GM19023 (cell line): ENCODE data around the gene TANK.
"Not testable (repeated sequence)": the region's sequence is repeated elsewhere in the genome, so short reads cannot be mapped to it uniquely, and the experiment has no call there.

Source experiments
- ATAC-seq: cut with Tn5 transposase; IDR thresholded peaks from one replicate; pipeline ENCODE4 v1.9.1; 2021; ENCODE audit warnings: mild to moderate bottlenecking, moderate library complexity; ENCODE audit not compliant: unreplicated experiment

TANK gene

DNA sequence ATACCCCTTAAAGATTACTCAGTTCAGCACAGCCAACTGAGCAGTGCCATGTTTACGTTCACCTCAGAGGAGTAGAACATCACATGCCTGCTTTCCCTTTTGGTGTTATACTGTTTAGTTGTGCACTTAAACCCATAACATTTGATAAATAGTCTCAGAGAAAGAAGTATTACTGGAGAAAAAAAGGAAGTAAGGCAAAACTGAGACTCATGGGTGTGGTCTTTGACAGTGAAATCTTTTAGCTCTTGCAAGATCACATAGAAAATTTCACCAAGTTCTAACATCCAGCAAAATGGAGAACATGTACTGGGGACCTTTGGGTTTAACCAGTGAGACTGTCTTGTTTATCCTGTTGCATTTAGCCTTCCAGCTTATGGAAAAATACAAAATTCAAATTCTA is 5.6 kb downstream of the TANK start:
- no peak for ATAC-seq

DNA sequence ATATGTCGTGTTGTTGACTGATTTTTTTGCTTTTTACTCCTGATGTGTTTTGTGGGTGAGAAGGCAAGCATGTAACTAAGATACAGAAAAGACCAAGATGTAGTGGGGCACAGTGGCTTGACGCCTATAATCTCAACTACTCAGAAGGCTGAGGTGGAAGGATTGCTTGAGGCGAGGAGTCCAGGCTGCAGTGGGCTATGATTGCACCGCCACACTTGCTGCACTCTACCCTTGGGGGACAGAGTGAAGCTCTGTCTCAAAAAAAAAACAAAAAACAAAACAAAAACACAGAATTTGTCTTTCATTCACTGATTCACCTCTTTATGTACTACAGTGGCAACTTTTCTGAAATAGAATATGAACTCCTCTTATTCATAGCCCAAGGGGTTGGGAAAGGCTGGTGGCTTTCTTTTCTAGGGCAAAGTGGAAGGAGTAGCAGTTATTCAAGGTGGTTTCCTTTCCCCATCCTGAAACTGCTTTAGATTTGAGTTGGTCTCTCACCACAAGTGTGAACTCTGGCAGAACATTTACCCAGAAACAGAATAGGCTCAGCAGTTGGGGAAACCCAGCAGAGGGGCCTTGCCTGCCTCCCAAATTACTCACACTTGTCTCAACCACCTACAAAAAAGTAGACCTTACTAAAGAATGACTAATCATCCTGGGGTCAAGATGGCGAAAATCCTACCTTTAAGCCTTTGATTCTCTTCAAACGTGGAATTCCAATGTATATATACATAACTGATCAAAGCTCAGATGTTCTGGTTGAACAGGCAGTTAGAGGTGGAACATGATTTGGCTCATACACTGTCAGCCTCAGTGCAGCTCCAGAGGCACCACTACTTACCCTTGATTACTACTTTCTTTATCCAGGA is 6.5 kb downstream of the TANK start:
- ATAC-seq, result peak; percentile 86

- no peak for ATAC-seq
These were observed 9.1 kb downstream of the TANK start for GRCh38 chr2:161169335-161169734.

DNA sequence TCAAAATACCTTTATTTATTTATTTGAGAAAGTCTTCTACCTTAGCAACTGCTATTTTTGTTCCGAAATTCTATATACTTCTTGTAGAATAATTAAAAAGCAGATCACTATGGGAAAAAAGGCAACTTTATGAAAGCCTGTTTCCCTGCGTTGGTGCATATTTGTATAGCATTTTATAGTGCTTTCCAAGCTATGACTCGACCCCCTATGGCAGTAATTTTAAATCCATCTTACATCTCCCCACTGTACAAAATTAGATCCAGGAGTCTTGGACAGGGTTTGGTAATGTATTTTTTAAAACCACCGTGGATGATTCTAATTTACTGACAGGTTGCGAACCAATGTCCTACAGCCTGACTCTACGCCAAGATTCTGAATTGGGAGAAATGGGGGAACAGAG is 10.1 kb downstream of the TANK start:
- no peak for ATAC-seq

GRCh38 chr2:161170958-161171932 is 11.0 kb downstream of the TANK start:
- ATAC-seq, result no peak

- ATAC-seq, result peak; percentile 77
These were observed 12.8 kb downstream of the TANK start for GRCh38 chr2:161172901-161173540.

DNA sequence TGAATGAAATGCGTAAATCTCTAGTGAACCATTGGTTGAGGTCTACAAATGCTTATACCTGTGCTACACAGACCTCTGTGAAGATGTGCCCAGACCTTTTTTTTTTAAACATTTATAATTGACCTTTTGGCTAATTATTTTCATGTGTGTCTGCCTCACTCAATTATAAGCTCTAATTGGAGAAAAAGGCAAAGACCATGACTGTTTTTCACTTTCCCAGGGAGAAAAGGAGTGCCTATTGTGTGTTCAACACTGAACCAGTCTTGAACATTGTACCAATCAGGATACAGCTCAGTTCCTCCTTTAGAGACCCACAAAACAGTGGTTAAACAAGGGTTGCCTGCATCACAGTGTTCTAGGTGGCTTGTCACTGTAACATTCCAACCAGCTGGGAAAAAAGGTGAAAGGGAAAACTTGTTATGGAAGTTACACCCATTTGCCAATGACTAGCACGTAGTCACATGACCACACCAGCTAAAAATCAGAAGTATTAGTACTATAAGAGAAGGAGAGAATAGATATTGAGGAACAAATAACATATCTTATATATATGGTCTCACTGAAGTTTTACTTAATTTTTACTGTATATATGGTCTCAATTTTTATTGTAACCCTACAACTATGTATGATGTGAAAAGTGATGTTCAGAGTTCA is 13.4 kb downstream of the TANK start:
- peak; percentile 11 for ATAC-seq

- no peak for ATAC-seq
These were observed 17.7 kb downstream of the TANK start for GRCh38 chr2:161177969-161178368.

DNA sequence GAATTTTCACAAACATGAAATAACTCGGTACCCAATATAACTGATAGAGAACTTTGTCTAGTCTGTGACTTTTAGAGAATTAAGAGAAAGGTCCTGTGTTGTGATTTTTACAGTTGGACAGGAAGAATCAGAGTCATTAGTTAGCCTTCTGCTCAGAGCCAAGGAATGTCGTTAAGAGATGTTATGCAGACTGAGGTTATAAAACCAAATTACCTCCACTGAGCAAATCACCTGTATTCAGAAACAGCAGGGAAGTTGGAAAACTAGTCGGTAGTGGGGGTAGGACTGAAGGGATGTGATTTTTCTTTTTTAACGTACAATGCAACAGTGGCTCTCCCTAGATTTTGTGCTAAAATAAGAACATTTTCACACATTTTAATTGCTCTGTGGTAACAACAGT is 18.5 kb downstream of the TANK start:
- no peak for ATAC-seq

DNA sequence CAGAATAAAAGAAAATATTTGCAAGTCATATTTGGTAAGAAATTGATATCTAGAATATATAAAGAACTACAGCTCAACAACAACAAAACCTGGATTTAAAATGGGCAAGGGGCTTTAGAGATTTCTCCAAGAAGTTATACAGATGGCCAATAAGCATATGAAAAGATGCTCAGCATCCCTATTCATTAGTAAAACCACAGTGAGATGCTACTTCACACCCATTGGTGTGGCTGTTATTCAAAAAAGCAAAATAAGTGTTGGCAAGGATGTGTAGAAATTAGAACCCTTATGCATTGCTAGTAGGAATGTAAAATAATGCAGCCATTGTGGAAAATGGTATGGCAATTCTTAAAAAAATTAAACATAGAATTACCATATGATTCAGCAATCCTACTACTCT is 29.8 kb downstream of the TANK start:
- no peak for ATAC-seq

- ATAC-seq, result not testable (repeated sequence)
These were observed 35.4 kb downstream of the TANK start for GRCh38 chr2:161195602-161196001.

DNA sequence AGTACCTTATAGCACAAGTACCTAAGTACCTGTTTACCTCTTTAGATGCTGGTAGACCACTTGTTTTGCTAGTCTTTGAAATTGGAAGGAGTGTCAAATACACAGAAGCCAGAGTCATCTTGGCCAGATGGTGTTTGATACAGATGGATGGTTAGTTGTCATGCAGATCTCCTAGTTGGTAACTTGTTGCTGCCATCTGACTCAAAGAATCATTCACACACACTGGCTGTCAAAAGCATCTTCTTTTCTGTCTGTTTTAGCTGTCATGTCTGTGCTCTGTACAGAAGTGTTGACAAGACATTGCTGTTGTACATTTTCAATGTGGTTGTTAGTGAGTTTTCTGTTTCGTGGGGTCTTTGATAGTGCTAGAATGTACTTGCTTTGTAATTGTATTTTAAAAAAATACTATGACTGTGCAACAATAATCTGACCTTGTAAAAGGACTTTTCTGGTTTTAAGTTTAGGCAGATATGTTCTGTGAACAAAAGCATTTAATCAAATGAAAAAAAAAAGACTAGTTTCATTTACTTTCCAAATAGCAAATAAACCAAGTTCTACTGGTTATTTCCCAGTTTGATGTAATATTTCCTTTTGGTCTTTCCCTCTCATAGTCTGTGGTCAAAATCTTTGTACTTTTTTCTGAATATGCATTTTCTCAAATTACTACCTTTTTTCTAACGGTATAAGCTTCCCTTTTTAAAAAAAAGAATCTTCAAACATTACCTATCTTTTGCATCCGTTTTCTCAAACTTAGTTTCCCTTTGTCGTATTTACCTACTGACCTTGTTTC is 39.9 kb downstream of the TANK start:
- ATAC-seq, result peak; percentile 59

GRCh38 chr2:161204846-161205245 is 44.6 kb downstream of the TANK start:
- ATAC-seq, result no peak

GRCh38 chr2:161206471-161207032 is 46.3 kb downstream of the TANK start:
- no peak for ATAC-seq

GRCh38 chr2:161207941-161208340 is 47.7 kb downstream of the TANK start:
- ATAC-seq, result no peak

- ATAC-seq, result no peak
These were observed 48.4 kb downstream of the TANK start for GRCh38 chr2:161208527-161209139.

DNA sequence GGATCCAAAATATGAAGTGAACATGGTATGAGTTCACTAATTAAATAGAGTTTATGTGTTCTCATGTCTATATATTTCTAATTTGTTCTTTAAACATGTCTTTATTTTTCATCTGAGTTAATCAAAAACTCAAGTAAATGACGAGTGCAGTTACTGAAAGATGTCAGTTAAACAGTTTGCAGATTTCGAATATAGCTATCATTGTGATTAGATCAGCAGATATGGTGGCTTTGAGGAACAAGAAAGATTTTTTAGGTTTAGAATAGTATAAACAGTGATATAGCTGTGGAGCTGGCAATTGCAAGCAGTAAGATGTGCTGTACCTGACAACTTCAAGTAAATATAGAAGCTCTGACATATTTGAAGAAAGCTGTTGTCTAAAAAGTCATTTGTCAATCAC is 49.7 kb downstream of the TANK start:
- no peak for ATAC-seq

- no peak for ATAC-seq
These were observed 57.5 kb downstream of the TANK start for GRCh38 chr2:161217597-161218185.

GRCh38 chr2:161219211-161219610 is 59.0 kb downstream of the TANK start:
- ATAC-seq, result no peak
